Medulla oblongata (tissue), 1 donor: ENCODE measurements around the gene MEAK7.

Experiments used
- DNase-seq: peaks from one replicate; pipeline ENCODE4 v3.0.0-alpha.2; 2015; ENCODE audit errors: extremely low spot score

Gene MEAK7

GRCh38 chr16:84487358-84487757 lies 17.1 kb downstream of the MEAK7 start:
- no peak for DNase-seq

- no peak for DNase-seq
Measured at GRCh38 chr16:84486551-84487235, 17.8 kb downstream of the MEAK7 start.

GRCh38 chr16:84486126-84486525 lies 18.3 kb downstream of the MEAK7 start:
- DNase-seq, result no peak

- no peak for DNase-seq
Measured at GRCh38 chr16:84485255-84486010, 19.0 kb downstream of the MEAK7 start.

DNA sequence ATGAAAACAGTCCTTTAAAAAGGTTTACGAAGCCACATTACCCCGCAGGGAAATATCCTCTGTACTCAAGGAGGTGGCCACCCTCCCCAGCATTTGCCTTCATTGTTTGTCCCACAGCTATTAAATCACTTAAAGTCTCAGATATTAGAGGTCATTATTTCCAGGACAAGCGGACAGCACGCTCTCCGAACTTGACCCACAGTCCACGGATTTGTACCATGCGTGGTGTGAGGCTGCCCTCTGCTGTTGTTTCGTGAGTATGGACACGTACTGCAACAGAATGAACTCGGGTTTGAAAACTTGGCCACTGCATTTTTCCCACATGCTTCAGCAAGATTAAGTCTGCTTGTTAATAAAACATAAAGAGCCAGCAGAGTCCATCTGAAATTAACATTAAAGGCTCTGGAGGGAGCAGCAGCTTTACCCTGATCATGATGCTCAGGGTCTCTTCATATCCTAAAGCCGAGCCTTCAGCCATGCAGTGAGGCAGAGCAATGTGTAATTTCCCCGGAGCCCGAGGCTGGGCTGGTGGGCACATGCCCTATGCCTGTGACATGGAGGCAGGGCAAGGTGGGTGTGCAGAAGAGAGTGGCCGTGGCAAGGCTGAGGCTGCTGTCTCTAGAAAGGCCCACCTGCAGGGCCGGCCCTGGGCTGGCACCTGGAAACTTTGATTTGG lies 19.7 kb downstream of the MEAK7 start:
- DNase-seq, result peak; percentile 90

DNA sequence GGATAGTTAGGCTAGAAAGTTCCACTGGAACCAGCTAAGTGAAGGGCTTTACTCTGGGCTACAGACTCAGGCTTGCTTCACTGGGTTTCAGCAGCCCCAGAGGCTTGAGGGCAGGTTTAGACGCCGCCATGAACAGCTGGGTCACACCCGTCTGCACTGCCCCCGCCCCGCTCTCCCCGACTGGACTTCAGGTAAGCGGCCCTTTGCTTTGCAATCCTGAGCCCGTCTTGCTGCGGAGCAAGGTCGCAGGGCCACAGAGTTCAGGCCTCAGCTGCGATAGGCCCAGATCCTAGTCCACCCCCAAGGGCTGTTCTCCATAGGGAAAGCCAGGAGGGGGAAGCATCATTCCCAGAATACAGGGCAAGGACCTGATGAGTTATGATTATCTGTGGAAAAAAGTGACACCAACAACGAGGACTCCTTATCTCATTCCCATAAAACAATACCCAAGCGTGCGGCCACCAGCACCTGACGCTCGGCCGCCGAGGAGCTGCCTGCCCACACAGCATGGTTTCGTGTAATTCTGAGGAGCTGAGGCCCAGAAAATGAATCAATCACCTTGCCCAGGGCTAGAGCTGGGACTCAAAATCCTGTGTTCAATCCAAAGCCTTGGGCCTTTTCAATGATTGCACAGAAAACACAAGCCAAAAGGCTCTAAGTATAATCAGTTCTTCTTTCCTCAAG lies 20.4 kb downstream of the MEAK7 start:
- no peak for DNase-seq

- no peak for DNase-seq
Measured at GRCh38 chr16:84482951-84483881, 21.2 kb downstream of the MEAK7 start.

DNA sequence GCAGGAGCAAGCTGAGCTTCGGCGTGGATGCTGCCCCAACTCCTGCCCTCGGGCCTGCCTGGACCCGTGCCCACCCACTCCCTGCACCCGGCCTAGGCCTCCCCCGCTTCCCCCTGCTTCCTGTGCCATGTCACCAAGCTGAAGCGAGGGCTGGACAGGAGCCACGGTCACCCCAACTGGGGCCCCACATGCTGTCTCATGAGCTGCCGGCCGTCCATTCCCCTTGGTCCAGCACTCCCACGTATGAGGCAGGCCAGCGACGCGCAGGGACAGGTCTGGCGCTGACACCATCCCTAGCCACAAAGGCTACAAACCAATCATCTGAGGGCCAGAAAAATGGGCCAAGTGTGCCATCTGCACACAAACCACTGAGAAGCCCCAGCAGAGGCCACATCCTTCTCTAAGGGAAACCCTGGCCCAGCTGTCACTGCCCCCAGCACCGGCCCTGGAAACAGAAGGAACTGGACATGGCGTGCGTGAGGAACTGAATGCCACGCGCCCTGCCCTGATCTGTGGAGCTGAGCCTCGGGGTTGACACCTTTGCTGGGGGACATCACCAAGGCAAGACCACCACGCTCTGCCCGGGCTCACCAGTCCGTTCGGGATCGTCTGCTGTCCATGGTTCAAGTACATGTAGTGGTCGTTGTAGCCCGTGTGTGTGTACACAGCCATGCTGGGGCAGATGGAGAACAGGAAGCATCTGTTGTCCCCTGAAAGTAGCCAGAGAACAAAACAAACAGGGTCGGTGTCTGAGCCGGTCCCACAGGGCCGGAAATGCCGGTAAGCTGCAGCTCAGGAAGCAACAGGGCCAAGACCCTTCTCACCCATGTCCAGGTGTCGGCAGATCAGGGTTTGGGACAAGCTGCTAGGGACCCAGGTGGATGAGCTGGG lies 22.2 kb downstream of the MEAK7 start:
- DNase-seq, result peak; percentile 17

DNA sequence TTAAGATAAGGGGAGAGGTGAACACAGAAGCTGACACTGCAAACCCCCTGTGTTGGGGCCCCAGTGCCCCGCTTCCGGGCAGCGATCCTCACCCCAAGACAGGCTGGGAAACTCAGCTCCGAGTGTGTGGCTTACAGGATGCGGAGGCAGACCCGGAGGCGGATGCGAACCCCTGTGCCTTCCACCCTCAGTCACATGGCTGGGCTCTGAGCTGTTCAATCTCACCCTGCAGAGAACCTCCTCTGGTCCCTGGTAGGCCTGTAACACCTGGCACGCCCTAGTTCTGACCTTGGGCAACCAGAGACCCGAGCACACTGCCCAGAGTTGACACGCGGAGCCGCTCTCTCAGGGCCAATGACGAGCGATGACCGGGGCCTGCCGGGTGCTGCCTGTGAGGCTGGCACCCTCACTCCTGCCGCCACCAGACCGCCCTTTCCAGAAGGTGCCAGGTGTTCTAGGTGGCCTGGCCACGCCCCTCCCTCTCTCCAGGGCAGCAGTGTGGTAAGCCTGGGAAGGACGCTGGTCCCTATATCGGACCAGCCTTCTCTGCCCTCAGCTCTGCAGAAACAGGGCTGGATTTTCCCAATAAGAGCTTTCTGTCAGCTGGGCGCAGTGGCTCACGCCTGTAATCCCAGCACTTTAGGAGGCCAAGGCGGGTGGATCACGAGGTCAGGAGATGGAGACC lies 23.3 kb downstream of the MEAK7 start:
- no peak for DNase-seq

DNA sequence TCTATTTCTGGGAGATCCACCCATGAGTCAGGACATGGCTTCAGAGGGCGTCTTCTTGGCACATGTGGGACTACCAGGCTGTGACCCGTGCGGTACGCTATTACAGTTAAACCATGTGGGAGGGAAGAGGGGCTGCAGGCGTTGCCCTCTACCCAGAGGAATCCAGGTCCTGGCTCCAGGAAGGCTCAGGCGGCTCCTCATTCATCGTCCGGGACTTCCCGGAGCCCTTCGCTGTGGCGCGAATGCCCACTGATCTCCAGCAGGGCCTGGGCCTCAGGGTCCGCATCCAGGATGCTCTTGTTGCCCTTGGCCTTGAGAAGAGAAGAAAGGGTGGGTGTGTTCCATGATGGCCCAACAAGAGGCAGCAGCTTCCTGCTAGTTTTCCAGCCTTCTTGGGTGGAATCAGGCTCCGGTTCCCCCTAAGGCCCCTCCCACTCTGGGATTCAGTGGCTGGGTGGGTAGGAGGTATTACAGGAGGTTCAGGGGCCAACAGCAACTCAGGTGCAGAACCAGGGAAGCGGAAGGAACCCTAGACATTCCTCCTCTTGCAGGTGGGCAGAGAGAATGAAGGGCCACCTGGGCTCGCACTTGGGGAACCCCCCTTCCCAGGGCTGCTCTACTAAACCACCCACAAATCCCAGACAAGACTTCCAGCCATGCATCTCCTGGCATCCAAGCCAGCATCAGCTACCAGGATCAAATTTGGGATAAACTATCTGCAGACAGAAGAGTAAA lies 24.6 kb downstream of the MEAK7 start:
- no peak for DNase-seq

- DNase-seq, result no peak
Measured at GRCh38 chr16:84478172-84478947, 26.1 kb downstream of the MEAK7 start.

- DNase-seq, result no peak
Measured at GRCh38 chr16:84477661-84478060, 26.8 kb downstream of the MEAK7 start.

GRCh38 chr16:84476401-84476800 lies 28.1 kb downstream of the MEAK7 start:
- no peak for DNase-seq

DNA sequence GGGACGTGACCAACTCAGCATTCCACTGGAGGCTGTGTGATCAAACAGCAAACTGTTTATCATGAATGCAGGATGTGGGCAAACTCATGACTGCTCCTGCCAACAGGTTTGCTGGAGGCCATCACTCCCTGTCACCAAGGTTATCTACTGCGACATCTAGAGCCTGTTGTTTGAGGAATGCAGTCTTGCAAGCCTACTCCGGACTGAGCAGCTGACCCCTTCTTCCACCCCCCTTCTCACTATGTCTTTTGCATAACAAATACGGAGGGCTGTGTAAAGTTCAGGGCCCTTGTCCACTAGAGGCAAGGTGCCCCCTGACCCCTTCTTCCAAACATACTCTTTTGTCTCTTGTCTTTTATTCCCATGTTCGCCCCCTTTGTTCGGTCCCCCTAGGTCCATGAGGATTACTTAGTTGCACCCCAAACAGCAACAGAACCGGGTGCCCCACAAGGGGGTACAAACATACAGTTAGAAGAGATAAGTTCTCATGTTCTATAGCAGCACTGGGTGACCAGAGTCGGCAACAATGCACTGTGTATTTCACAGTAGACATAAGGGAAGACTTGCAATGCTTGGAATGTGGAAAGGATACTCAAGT lies 28.7 kb downstream of the MEAK7 start:
- DNase-seq, result no peak

- DNase-seq, result no peak
Measured at GRCh38 chr16:84471966-84472365, 32.5 kb downstream of the MEAK7 start.

GRCh38 chr16:84471316-84471715 lies 33.1 kb downstream of the MEAK7 start:
- DNase-seq, result no peak

DNA sequence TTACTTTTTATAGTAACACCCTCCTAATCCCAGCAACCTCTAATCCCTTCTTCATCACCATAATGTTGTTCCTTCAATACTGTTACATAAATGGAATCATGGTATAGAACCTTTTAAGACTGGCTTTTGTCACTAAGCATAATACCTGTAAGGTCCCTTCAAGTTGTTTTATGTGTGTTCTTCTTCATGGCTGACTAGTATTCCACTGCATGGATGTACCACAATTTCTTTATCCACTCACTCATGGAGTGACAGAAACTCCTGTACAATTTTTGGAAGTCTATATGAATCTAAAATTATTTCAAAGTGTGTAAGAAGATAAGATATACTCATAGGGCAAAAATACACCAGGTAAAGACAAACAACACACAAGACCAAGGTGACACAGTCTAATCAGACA lies 36.8 kb downstream of the MEAK7 start:
- no peak for DNase-seq

DNA sequence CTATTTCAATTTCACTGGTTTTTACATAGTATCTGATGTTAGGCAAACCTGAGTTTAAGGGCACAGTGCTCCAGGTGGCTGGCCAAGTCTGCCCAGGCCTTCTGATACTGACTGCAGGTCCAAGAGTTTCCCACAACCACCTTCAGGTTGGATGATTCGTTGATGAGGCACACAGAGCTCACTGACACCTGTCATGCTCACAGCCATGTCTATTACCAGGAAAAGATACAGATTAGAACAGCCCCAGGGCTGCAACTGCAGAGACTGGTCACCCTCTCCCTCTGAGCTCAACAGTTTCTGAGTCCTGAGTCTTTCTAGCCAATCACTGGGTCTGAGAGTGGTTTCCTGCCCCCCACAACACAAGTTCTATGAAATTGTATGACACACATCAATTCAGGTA lies 37.2 kb downstream of the MEAK7 start:
- no peak for DNase-seq
